GM19025 (cell line): ENCODE measurements around the gene DRAM1.

Experiments
- ATAC-seq: cut with Tn5 transposase; IDR thresholded peaks from one replicate; pipeline ENCODE4 v1.9.1; 2021; ENCODE audit warnings: mild to moderate bottlenecking, low read depth, moderate library complexity; ENCODE audit not compliant: unreplicated experiment

Gene DRAM1

DNA sequence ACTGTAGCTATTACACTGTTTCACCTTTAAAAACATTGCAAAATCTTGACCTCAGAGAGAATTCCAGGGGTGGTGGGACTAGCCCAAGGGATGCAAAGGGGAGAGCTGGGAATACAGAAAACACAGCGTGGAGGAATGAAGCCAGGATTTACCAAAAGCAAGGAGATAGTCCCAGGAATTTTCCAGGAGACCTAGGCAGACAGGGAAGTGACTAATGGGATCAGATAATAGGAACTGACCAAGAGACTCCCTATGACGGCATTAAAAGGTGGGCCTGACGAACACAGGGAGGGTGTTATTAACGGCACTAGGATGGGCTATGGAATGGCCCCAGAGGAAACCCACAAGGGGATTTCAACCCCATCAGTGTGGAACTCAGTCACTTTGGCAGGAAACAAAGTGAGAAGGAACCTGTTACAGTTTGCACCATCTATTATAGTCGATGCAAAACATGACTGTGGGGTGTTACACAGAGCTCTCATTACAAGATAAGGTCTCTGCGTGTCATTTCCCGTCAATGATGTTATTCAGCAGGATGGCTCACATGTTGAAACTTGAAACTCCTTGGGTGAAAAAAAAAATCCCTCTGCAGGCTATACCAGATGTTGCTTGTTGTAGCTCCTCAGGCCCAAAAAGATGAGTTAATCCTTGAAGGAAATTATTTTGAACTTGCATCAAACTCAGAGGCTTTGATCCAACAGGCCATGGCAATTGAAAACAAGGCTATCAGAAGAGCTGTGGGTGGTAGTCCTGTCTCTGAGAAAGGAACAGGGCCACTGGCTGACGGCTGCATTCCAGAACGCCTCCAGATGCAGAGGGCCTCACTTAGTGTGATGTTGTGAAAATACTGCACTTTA is 58.7 kb downstream of the DRAM1 start:
- ATAC-seq, result peak; percentile 74

DNA sequence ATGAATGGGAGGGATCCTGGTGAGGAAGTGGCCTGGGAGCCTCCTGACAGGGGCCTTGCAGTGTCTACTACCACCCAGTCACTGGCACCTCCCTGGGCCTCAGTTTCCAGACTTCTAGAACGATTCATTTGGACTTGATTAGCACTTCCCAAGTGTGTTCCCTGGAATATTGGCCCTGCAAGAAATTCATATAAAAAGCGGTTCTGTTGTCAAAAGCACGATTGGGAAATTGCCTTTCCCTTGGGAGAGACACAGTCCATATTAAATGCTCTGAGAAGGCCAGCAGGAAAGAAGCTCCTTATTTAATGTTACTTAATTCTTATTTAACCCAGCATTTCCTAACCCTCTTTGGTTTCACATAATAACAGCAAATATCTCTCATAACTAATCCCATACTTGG is 61.9 kb downstream of the DRAM1 start:
- ATAC-seq, result no peak

DNA sequence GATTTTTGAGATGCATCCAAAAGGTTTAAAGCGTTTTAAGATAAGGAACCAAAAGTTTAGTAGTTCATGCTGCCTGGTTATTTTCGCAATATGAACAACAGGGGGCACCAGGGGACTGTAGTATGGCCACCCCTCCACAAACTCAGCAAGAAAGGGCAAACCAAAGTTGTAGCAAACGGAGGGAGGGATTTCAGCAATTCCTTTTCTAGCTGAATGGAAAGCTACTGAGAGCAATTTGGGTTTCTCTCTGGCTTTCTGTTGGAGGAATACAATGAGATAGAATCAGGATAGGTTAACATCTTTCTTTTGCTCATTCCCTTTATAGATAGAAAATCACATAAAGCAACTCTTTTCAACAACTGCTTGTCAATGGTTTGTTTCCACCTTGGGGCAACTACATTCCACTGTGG is 62.5 kb downstream of the DRAM1 start:
- ATAC-seq, result no peak

DNA sequence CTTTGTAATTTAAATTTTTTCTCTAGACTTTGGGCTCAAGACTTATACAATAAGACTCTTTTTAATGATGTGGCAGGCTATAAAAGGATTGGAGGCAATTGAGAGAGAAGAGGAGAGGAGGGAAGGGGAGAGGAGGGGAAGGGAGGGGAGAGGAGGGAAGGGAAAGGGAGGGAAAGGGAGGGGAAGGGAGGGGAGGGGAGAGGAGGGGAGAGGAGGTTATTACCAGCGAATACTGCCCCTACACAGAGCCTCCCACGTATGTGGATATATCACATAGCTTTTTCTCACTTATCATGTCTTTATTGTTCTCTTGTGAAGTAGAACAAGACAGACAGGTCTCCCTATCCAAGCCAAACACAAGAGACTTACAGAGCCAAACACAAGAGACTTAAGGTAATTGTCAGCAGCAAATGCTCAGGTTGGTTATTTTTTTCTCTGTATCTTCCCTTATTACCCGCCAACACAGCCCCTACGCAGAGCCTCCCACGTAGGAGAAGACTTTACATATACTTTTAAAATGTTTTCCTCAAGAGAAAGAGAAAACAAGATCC is 63.1 kb downstream of the DRAM1 start:
- no peak for ATAC-seq

DNA sequence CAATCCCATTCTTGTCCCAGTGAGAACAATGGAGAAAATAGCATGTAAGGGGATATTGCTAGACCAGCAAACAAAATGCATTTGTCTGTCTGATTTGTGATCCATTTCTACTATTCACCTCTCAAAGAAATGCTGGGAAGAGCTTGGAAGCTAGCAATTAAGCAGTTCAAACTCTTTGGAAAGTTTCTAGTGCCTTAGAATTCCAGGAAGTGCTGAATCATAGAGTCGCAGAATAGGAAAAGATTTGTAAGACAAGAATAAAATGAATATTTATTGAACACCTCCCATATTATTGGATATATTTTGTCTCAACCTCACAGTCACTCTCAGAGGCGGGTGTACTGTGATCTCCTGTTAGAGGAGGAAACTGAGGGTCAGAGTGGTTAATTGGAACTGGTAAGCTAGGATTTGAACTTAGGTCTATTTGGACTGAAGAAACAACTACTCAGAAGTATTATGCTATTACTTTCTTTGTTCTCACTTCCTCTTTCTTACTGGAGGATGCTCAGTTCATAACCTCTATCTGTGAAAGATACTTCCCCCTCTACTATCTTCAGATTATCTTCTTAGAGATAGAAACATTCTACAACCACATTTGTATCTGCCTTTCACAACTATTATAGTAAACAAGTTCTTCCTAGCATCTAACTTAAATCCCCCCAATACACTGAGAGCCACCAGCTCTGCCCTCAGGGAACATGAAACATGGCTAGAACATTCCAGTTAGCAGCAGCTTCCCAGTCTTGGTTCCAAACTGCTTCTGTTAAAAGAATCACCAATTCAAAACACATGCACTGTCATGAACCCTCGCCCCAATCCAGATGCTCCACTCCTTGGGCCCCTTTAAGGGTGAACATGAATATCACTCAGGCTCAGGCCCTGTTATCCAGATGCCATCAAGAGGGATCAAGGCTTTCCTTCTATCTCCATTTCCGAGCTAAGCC is 64.2 kb downstream of the DRAM1 start:
- ATAC-seq, result peak; percentile 58

DNA sequence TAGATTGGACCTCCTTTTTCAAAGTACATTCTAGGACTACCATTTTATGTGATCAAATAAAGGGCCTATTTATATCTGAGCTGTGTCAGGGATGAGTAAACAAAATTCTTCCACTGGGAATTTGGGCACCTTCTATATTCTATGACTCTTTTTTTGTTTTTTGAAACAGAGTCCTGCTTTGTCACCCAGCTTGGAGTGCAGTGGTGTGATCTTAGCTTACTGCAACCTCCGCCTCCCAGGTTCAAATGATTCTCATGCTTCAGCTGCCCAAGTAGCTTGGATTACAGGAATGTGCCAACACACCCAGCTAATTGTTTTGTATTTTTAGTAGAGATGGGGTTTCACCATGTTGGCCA is 64.8 kb downstream of the DRAM1 start:
- ATAC-seq, result no peak

DNA sequence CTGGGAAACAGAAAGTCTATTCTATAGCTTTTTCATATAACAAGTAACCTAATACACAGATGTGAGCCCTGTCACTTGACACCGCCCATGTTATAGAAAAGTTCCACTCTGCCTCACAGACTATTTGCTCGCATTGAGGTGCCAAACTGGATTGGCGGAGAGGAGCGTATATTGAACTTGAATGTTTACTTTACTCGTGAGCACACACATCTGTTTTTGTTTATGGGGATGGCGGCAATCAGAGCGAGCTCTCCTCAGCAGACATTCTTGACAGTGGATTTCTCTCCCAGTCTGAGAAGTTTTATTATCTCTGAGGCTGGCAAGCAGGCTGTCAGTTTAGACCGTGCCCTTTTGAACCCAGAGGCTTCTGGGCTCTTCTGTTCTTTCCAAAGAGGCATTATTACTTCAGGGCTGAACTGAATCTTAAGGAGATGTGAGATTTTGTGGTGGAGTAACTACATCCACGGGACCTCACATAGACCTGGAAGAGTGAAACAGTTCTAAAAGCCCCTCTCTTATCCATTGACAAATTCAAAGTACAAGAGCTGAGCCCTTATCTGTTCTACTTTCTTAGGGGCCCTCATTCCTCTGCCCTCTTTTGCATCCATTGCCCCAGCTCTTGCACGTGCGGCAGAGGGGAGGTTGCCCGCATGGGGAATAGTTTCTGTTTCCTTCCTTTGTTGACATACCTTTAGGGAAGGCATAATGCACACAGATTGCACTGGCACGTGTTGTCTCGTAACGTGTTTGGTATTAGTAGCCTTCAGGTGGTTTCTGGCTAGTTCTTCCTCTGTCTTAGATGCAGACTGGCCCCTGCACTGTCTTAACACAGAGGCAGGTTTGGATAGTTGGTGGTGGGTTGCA is 68.2 kb downstream of the DRAM1 start:
- ATAC-seq, result no peak

DNA sequence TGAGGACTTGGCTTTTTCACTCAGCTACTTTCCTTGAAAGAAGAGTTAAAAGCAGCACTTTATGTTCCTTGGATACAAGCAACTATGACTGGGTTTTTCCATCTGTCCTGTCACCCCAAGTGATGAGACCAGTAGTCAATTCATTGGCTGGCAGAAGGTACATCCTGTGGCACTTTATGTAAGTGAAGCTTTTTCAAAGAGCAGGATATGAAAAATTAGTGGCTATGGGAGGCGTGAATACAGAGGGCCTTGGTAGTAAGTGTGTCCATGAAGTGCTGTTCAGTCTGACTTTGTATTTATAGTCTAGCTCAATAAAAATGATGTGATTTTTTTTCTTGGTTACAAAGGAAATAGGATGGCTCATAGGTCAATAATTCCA is 68.8 kb downstream of the DRAM1 start:
- ATAC-seq, result no peak

DNA sequence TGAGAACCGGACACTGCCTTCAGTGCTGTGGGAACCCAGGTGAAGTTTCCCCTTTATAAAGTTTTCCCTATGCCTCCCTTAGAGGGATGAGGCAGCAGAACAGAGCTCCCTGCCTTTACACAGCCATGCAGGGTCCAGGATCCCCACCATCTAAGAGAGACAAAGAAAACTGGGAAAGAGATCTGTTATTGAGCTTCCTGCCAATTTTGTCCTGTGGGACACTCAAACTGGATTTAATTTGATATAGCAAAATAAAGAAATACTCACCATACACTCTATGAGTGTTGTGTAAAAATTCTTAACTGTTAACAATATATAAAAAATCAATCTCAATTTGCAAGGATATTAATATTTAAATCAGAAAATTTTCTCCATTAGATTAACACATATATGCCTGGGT is 69.9 kb downstream of the DRAM1 start:
- no peak for ATAC-seq

DNA sequence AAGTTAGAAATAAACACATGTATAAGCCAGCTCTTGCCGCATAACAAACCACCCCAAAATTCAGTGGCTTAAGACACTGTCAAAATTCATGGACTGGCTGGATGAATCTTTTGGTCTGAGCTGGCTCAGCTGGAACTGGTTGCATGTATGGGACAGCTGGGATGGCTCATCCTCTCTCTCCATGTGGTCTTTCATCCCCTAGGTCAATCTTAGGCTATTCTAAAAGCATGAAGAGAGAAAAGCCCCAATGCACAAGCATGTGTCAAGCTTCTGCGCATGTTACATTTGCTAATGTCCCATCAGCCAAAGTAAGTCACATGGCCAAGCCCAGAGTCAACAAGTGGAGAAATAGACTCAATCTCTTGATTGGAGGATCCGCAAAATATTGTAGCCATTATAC is 71.0 kb downstream of the DRAM1 start:
- ATAC-seq, result no peak

DNA sequence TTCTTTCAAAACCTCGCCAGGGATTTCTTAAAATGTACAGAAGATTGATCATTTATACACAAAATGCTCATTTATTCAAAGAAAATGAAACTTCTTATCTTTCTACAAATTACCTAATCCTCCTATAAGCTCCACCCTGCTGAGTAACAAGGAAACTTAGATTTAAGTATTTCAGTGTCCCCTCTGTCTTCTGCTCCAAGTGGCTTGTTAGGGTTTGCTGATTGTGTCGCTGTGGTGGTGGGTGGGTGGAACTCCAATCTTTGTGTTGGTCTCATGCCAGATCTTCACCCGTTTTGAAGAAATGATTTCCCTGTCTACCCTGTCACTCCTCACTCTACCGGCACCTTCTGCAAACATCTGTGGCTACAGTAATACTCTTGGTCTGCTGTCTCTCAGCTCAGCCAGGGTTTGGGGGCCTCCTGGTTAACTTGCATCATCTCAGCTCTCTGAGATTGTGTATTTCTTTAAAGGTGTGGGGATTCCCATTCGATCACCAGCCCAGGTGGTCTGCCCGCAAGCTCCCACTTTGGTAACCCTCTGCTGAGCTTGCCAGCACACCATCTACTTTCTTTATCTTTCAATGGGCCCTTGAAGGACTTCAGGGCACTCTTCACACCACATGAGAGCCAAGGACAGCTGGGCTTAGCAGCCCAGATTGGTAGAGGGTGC is 73.8 kb downstream of the DRAM1 start:
- ATAC-seq, result no peak

DNA sequence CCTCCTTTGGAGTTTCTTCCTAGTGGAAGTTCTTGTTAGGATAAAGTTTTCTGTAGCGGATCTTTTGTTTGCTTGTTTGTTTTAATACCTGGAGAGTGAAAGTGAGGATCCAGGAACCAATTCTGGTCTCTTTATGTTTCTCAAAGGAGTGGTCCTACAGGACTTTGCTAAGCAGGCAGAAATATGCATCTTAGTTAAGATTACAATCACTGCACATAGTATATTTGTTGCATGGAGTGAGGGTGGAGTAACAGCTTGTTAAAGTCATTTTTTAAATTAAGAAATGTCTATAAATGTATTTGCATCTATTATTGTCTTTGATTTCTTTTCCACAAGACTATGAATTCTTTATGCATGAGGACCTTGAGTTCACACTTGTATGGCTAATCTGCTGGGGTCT is 76.7 kb downstream of the DRAM1 start:
- no peak for ATAC-seq

DNA sequence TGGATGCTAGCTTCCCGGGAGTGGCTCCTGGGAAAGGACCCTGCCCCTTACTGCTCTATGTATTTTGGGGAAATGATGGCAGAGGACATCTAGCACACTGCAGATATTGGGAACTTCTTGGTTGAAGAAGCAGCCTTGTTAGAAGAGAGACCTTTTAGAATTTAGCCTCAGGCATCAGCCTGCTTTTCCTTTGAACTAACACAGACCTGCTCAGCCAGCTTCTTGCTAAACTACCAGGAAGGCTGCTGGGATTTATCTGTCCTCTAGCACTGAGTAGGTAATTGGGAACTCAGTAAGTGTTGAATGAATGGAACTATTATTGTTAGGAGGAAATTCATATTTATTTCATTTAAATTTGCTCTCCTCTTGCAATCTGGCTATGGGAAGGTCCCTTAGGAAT is 77.3 kb downstream of the DRAM1 start:
- no peak for ATAC-seq

DNA sequence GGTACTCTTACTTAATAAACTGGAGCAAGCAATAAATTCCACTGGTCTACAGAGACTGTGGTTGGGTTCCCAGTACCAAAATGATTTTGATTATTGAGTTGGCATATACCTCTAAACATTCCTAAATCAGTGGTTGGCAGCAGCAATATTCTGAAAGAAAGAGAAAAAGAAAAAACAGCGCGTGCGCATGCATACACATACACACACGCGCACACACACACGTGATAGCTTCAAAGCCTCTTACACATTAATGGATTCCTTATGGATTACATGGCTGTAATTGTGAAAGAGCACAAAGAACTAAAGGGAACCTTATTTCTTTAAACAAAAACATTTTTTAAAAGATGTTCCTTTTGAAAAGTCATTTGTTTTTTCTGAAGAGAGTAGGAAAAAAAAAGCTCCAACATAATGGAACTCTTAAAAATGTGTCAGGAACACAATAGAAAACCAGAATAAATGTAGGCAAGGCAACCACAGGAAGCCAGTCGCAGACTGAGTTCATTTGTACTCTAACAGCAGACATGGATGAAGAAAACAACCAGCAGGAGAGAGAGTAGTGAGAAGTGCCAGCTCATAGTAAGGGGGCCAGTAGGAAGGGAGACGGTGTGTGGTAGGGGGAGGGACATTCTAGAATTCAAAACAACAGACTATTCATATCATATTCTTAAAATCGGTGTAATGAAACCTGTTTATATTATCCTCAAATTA is 80.0 kb downstream of the DRAM1 start:
- ATAC-seq, result no peak

DNA sequence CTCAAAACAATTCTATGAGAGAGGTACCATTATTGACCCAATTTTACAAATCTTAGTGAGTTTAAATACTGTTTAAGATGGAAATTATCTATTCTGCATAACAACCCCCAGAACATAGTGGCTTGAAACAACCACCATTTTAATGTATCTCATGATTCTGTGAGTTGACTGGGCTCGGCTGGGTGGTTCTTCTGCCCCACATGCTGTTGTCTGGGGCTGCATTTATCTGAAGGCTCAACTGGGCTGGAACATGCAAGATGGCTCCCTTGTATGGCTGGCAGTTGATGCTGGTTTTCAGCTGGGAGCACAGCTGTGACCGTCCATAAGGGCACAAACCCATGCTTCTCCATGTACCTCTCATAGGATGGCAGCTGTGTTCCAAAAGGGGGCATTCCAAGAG is 82.2 kb downstream of the DRAM1 start:
- no peak for ATAC-seq

DNA sequence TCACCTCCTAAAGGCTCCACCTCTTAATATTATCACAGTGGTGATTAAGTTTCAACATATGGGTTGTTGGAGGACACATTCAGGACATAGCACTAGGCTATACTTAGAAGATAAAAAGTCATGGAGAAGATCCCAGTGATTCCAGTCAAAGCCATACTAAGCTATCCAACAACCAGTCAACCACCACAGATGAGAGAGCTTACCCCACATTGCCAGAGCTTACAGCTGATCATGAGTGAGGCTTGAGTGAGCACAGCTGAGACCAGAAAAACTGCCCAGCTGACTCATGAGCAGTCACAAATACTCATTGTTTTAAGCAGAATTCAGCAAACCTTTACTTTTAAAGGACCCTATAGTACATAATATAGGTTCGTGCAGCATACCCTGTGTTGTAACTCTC is 85.1 kb downstream of the DRAM1 start:
- no peak for ATAC-seq

DNA sequence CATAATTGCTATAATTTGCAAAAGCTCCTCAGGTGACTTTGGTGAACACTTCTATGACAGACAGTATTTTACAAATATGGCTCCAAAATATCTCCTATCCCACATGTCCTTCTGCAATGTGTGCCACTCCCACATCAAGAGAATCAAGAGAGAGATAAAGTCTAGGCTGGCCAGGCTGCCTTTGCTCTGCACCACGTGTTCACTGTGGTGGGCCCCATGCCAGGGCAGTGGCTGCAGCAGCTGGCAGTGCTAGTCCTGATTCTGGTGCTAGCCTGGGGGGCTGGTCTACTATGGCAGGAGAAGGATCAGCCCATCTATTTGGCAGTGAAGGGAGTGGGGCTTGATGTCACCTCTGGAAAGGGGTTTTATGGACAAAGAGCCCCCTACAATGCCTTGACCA is 86.3 kb downstream of the DRAM1 start:
- ATAC-seq, result no peak

DNA sequence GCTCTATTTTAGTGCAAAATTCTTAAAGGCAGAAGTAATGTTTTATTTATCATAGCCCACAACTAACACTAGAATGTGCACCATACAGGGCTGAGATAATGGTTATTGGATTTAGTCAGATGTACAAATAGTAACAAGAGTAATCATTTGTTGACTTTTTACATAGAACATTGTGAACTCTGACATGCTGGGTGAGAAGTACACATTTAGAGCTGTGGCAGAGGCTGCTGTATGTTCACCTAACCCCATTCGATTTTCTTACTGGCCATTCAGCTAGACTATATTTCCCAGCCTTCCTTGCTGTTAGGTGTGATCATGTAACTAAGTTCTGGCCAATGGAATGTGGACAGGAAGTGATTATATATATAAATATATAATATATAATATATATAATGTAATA is 89.1 kb downstream of the DRAM1 start:
- no peak for ATAC-seq

DNA sequence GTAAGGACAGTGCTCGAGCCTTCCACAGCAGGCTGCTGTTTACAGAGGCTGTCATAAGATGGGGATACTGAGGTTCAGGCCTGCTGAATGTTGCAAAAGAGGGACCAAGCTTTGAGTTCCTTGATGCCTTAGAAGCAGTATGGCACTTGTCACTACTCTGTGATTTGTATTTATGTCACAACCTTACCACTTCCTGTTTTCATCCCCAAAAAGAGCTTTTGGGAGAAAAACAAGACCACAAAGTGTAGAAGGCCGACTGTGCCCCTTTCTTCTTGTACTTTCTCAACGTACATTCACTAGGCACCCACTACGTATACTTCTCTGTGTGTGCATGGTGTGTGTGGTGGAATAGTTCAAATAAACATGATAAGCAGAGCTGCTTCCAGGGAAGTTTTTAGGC is 90.1 kb downstream of the DRAM1 start:
- no peak for ATAC-seq
